ENCODE results near the gene CDH20. TPM values are rescaled to one million over a fixed set of nuclear protein-coding genes. Genes with fewer than 3 reads are reported as not detected.

The CDH20 gene
- total and polyA plus RNA-seq, 2 of the 13 experiments (the other 11 are each of a cell fraction or from before 2014, with no cell fraction given), result not detected

GRCh38 chr18:61530681-61531080, 197.5 kb downstream of the CDH20 start:
- H3K36me3 ChIP-seq (replicated peaks in 1 of 2; ENCODE audit: control insufficient read depth in 1 of 2, insufficient read depth in 2 of 2, low read length in 2 of 2), result no peaks in the 10 kb centered on the region
- DNase-seq (ENCODE audit: low spot score) (no peak), FAIRE-seq (no peak), ATAC-seq (no peak)
- no peaks in the 10 kb centered on the region for H3K4me1 ChIP-seq (ENCODE audit: insufficient read depth, low read length)
- intact Hi-C loops (cut with micrococcal nuclease; ENCODE audit: unreplicated experiment), result no loop called here
- H3K9ac ChIP-seq (ENCODE audit: insufficient read depth, low read depth, low read length), result no peak overlapping the region
- BruUV-seq (replicated peaks), result no TSS peak
- no peak overlapping the region for H2AFZ ChIP-seq (ENCODE audit: low read length)
- no peaks in the 10 kb centered on the region for H3K79me2 ChIP-seq (ENCODE audit: insufficient read depth, low read length)
- H3K27ac ChIP-seq (ENCODE audit: extremely low read length, insufficient read depth, low read length), result no peak overlapping the region
- no peak for TF ChIP-seq KDM2A (CRISPR knock-in tag; IDR thresholded peaks at IDR 0.05; ENCODE audit: borderline replicate concordance, low read depth)
- TF ChIP-seq ZBTB37 (CRISPR knock-in tag; IDR thresholded peaks at IDR 0.05), result no peak
- no peak for TF ChIP-seq NAIF1 (CRISPR knock-in tag; IDR thresholded peaks at IDR 0.05; ENCODE audit: borderline replicate concordance)
- TF ChIP-seq PLSCR1 (CRISPR knock-in tag; IDR thresholded peaks at IDR 0.05; ENCODE audit: borderline replicate concordance), result no peak
- H3K27me3 ChIP-seq (ENCODE audit: control insufficient read depth in 1 of 2, insufficient read depth in 2 of 2, low read length in 2 of 2), result peaks cover 0 to 6% of the 10 kb centered on the region in 2 experiments; a peak in 1 of 5 replicates
- no peak overlapping the region for H3K4me2 ChIP-seq (ENCODE audit: low read depth, low read length)
- no peak overlapping the region for H3K4me3 ChIP-seq (replicated peaks in 1 of 3; ENCODE audit: insufficient read depth in 1 of 3, low read depth in 2 of 3, low read length in 3 of 3)
- WGBS (ENCODE audit: low lambda C conversion rate), result 1% methylated on average over 4 of the region's 4 CpGs
- in situ Hi-C loops (cut with HindIII; ENCODE audit: extremely low pct_ligation_motif_present, low pct_unique_long_range_greater_than_20kb), result no loop called here
- H4K20me1 ChIP-seq (ENCODE audit: insufficient read depth, low read length), result no peaks in the 10 kb centered on the region
- CTCF ChIA-PET (ENCODE audit: low intra/inter-chr PET ratio, low total read pairs), result no interaction called here
- POLR2A ChIA-PET, result no interaction called here
- H3K9me3 ChIP-seq (ENCODE audit: low read length), result no peaks in the 10 kb centered on the region

GRCh38 chr18:61531182-61531581, 198.0 kb downstream of the CDH20 start:
- POLR2A ChIA-PET, result no interaction called here
- Histone ChIP-seq H3K79me2 (ENCODE audit: insufficient read depth, low read length) (no peaks in the 10 kb centered on the region), H3K4me1 (ENCODE audit: insufficient read depth, low read length) (no peaks in the 10 kb centered on the region), H3K27ac (ENCODE audit: extremely low read length, insufficient read depth, low read length) (no peak overlapping the region), H3K9me3 (ENCODE audit: low read length) (no peaks in the 10 kb centered on the region), H3K4me2 (ENCODE audit: low read depth, low read length) (no peak overlapping the region), H3K4me3 (replicated peaks in 1 of 3; ENCODE audit: insufficient read depth in 1 of 3, low read depth in 2 of 3, low read length in 3 of 3) (no peak overlapping the region), H3K27me3 (ENCODE audit: control insufficient read depth in 1 of 2, insufficient read depth in 2 of 2, low read length in 2 of 2) (peaks cover 0 to 6% of the 10 kb centered on the region in 2 experiments; a peak in 1 of 5 replicates), H3K9ac (ENCODE audit: insufficient read depth, low read depth, low read length) (no peak overlapping the region), H2AFZ (ENCODE audit: low read length) (no peak overlapping the region), H4K20me1 (ENCODE audit: insufficient read depth, low read length) (no peaks in the 10 kb centered on the region), H3K36me3 (replicated peaks in 1 of 2; ENCODE audit: control insufficient read depth in 1 of 2, insufficient read depth in 2 of 2, low read length in 2 of 2) (no peaks in the 10 kb centered on the region)
- FAIRE-seq, result no peak
- 13% methylated on average over 6 of the region's 6 CpGs for WGBS (ENCODE audit: low lambda C conversion rate)
- in situ Hi-C loops (cut with HindIII; ENCODE audit: extremely low pct_ligation_motif_present, low pct_unique_long_range_greater_than_20kb), result no loop called here
- no peak for ATAC-seq
- BruUV-seq (replicated peaks), result no TSS peak
- intact Hi-C loops (cut with micrococcal nuclease; ENCODE audit: unreplicated experiment), result no loop called here
- no peak for DNase-seq (ENCODE audit: low spot score)
- CTCF ChIA-PET (ENCODE audit: low intra/inter-chr PET ratio, low total read pairs), result no interaction called here
- no peak for TF ChIP-seq ZNF747 (CRISPR knock-in tag; IDR thresholded peaks at IDR 0.05; ENCODE audit: borderline replicate concordance)
- no peak for TF ChIP-seq ZNF597 (CRISPR knock-in tag; IDR thresholded peaks at IDR 0.05)
- no peak for TF ChIP-seq ZSCAN22 (CRISPR knock-in tag; IDR thresholded peaks at IDR 0.05)
- TF ChIP-seq ESRRA (CRISPR knock-in tag; IDR thresholded peaks at IDR 0.05; ENCODE audit: low read depth), result no peak
- no peak for TF ChIP-seq ZBTB49 (CRISPR knock-in tag; IDR thresholded peaks at IDR 0.05; ENCODE audit: borderline replicate concordance)
- no peak for TF ChIP-seq ZZZ3 (CRISPR knock-in tag; IDR thresholded peaks at IDR 0.05; ENCODE audit: borderline replicate concordance)
- no peak for TF ChIP-seq ZNF230 (CRISPR knock-in tag; IDR thresholded peaks at IDR 0.05)
- TF ChIP-seq ZNF441 (CRISPR knock-in tag; IDR thresholded peaks at IDR 0.05; ENCODE audit: borderline replicate concordance), result no peak
- no peak for TF ChIP-seq RAD51 (IDR thresholded peaks at IDR 0.05; ENCODE audit: borderline replicate concordance)
- TF ChIP-seq ZNF17 (CRISPR knock-in tag; IDR thresholded peaks at IDR 0.05), result no peak
